ENCODE results near the gene FAR2. TPM values are rescaled to one million over a fixed set of nuclear protein-coding genes. Genes with fewer than 3 reads are reported as not detected.
A peak's percentile ranks its signal among the peaks of the same experiment; 100 is the strongest.

Gene FAR2
- 1 to 10 TPM in 1 of 2 donors, under 1 TPM in 1; 0.92 to 1.5 TPM for polyA plus RNA-seq

- H3K27ac ChIP-seq (ENCODE audit: low read depth in 2 of 2, low read length in 1 of 2): peak within 1 kb of the TSS; percentile 60 to 85
- no peaks in the 10 kb centered on the region for H3K9me3 ChIP-seq (ENCODE audit: control insufficient read depth in 2 of 2, insufficient read depth in 1 of 2, low read depth in 1 of 2, low read length in 1 of 2)
- peak within 1 kb of the TSS; percentile 52 to 73 for H3K4me3 ChIP-seq (ENCODE audit: low read depth in 1 of 2, low read length in 2 of 2)
- H3K4me1 ChIP-seq (ENCODE audit: control insufficient read depth in 2 of 2, insufficient read depth in 2 of 2, low read length in 1 of 2): peaks cover 0 to 4% of the 10 kb centered on the region in 2 donors
- no peaks in the 10 kb centered on the region for H3K27me3 ChIP-seq (ENCODE audit: control insufficient read depth in 1 of 2, insufficient read depth in 2 of 2, low read length in 2 of 2)
- 1% methylated on average over 66 of the region's 66 CpGs for WGBS, 2 donors
- no peaks in the 10 kb centered on the region for H3K36me3 ChIP-seq (ENCODE audit: control insufficient read depth in 2 of 2, insufficient read depth in 2 of 2, low read length in 1 of 2)
Measured at GRCh38 chr12:29148911-29149690, at the start of gene FAR2. TSS of gene FAR2 (plus strand) at chr12:29149278. CDS start at chr12:29270450, 121,172 bp downstream.

- WGBS, 2 donors: 35 to 39% methylated on average over 2 of the region's 2 CpGs
- Histone ChIP-seq H3K4me3 (ENCODE audit: low read depth in 1 of 2, low read length in 2 of 2) (no peak overlapping the region), H3K27ac (ENCODE audit: low read depth in 2 of 2, low read length in 1 of 2) (no peak overlapping the region), H3K9me3 (ENCODE audit: control insufficient read depth in 2 of 2, insufficient read depth in 1 of 2, low read depth in 1 of 2, low read length in 1 of 2) (no peaks in the 10 kb centered on the region), H3K36me3 (ENCODE audit: control insufficient read depth in 2 of 2, insufficient read depth in 2 of 2, low read length in 1 of 2) (no peaks in the 10 kb centered on the region), H3K4me1 (ENCODE audit: control insufficient read depth in 2 of 2, insufficient read depth in 2 of 2, low read length in 1 of 2) (no peaks in the 10 kb centered on the region), H3K27me3 (ENCODE audit: control insufficient read depth in 1 of 2, insufficient read depth in 2 of 2, low read length in 2 of 2) (no peaks in the 10 kb centered on the region)
Measured at GRCh38 chr12:29102741-29103140, 46.3 kb upstream of the FAR2 start.

GRCh38 chr12:29103539-29103974, 45.5 kb upstream of the FAR2 start:
- Histone ChIP-seq H3K27me3 (ENCODE audit: control insufficient read depth in 1 of 2, insufficient read depth in 2 of 2, low read length in 2 of 2) (no peaks in the 10 kb centered on the region), H3K36me3 (ENCODE audit: control insufficient read depth in 2 of 2, insufficient read depth in 2 of 2, low read length in 1 of 2) (no peaks in the 10 kb centered on the region), H3K27ac (ENCODE audit: low read depth in 2 of 2, low read length in 1 of 2) (no peak overlapping the region), H3K4me3 (ENCODE audit: low read depth in 1 of 2, low read length in 2 of 2) (no peak overlapping the region), H3K4me1 (ENCODE audit: control insufficient read depth in 2 of 2, insufficient read depth in 2 of 2, low read length in 1 of 2) (no peaks in the 10 kb centered on the region), H3K9me3 (ENCODE audit: control insufficient read depth in 2 of 2, insufficient read depth in 1 of 2, low read depth in 1 of 2, low read length in 1 of 2) (no peaks in the 10 kb centered on the region)
- WGBS, 2 donors: 63 to 77% methylated on average over 5 of the region's 5 CpGs

GRCh38 chr12:29104516-29104915, 44.6 kb upstream of the FAR2 start:
- H3K4me1 ChIP-seq (ENCODE audit: control insufficient read depth in 2 of 2, insufficient read depth in 2 of 2, low read length in 1 of 2): no peaks in the 10 kb centered on the region
- H3K4me3 ChIP-seq (ENCODE audit: low read depth in 1 of 2, low read length in 2 of 2): no peak overlapping the region
- no peaks in the 10 kb centered on the region for H3K9me3 ChIP-seq (ENCODE audit: control insufficient read depth in 2 of 2, insufficient read depth in 1 of 2, low read depth in 1 of 2, low read length in 1 of 2)
- H3K27ac ChIP-seq (ENCODE audit: low read depth in 2 of 2, low read length in 1 of 2): no peak overlapping the region
- H3K36me3 ChIP-seq (ENCODE audit: control insufficient read depth in 2 of 2, insufficient read depth in 2 of 2, low read length in 1 of 2): no peaks in the 10 kb centered on the region
- WGBS, 2 donors: 54 to 63% methylated on average over 2 of the region's 2 CpGs
- H3K27me3 ChIP-seq (ENCODE audit: control insufficient read depth in 1 of 2, insufficient read depth in 2 of 2, low read length in 2 of 2): no peaks in the 10 kb centered on the region

- WGBS, 2 donors: 65 to 69% methylated on average over 5 of the region's 5 CpGs
- Histone ChIP-seq H3K4me1 (ENCODE audit: control insufficient read depth in 2 of 2, insufficient read depth in 2 of 2, low read length in 1 of 2) (no peaks in the 10 kb centered on the region), H3K9me3 (ENCODE audit: control insufficient read depth in 2 of 2, insufficient read depth in 1 of 2, low read depth in 1 of 2, low read length in 1 of 2) (no peaks in the 10 kb centered on the region)
Measured at GRCh38 chr12:29110506-29111442, 38.3 kb upstream of the FAR2 start.

GRCh38 chr12:29113101-29113500, 36.0 kb upstream of the FAR2 start:
- Histone ChIP-seq H3K27me3 (ENCODE audit: control insufficient read depth in 1 of 2, insufficient read depth in 2 of 2, low read length in 2 of 2) (no peaks in the 10 kb centered on the region), H3K36me3 (ENCODE audit: control insufficient read depth in 2 of 2, insufficient read depth in 2 of 2, low read length in 1 of 2) (no peaks in the 10 kb centered on the region), H3K4me1 (ENCODE audit: control insufficient read depth in 2 of 2, insufficient read depth in 2 of 2, low read length in 1 of 2) (no peaks in the 10 kb centered on the region), H3K9me3 (ENCODE audit: control insufficient read depth in 2 of 2, insufficient read depth in 1 of 2, low read depth in 1 of 2, low read length in 1 of 2) (no peaks in the 10 kb centered on the region), H3K4me3 (ENCODE audit: low read depth in 1 of 2, low read length in 2 of 2) (no peak overlapping the region), H3K27ac (ENCODE audit: low read depth in 2 of 2, low read length in 1 of 2) (no peak overlapping the region)
- 65 to 81% methylated on average over 2 of the region's 2 CpGs for WGBS, 2 donors

More at GRCh38 chr12:29110506-29111442, 38.3 kb upstream of the FAR2 start:
- H3K4me3 ChIP-seq (ENCODE audit: low read depth in 1 of 2, low read length in 2 of 2): no peak overlapping the region
- H3K36me3 ChIP-seq (ENCODE audit: control insufficient read depth in 2 of 2, insufficient read depth in 2 of 2, low read length in 1 of 2): no peaks in the 10 kb centered on the region
- no peaks in the 10 kb centered on the region for H3K27me3 ChIP-seq (ENCODE audit: control insufficient read depth in 1 of 2, insufficient read depth in 2 of 2, low read length in 2 of 2)
- H3K27ac ChIP-seq (ENCODE audit: low read depth in 2 of 2, low read length in 1 of 2): no peak overlapping the region

- no peak overlapping the region for H3K4me3 ChIP-seq (ENCODE audit: low read depth in 1 of 2, low read length in 2 of 2)
- H3K36me3 ChIP-seq (ENCODE audit: control insufficient read depth in 2 of 2, insufficient read depth in 2 of 2, low read length in 1 of 2): no peaks in the 10 kb centered on the region
- H3K4me1 ChIP-seq (ENCODE audit: control insufficient read depth in 2 of 2, insufficient read depth in 2 of 2, low read length in 1 of 2): no peaks in the 10 kb centered on the region
- no peaks in the 10 kb centered on the region for H3K9me3 ChIP-seq (ENCODE audit: control insufficient read depth in 2 of 2, insufficient read depth in 1 of 2, low read depth in 1 of 2, low read length in 1 of 2)
- 64 to 86% methylated on average over 3 of the region's 3 CpGs for WGBS, 2 donors
- H3K27ac ChIP-seq (ENCODE audit: low read depth in 2 of 2, low read length in 1 of 2): no peak overlapping the region
- H3K27me3 ChIP-seq (ENCODE audit: control insufficient read depth in 1 of 2, insufficient read depth in 2 of 2, low read length in 2 of 2): no peaks in the 10 kb centered on the region
Measured at GRCh38 chr12:29116414-29116813, 32.7 kb upstream of the FAR2 start.

- 80 to 90% methylated on average over 1 of the region's 1 CpG for WGBS, 2 donors
- Histone ChIP-seq H3K36me3 (ENCODE audit: control insufficient read depth in 2 of 2, insufficient read depth in 2 of 2, low read length in 1 of 2) (no peaks in the 10 kb centered on the region), H3K27ac (ENCODE audit: low read depth in 2 of 2, low read length in 1 of 2) (no peak overlapping the region), H3K9me3 (ENCODE audit: control insufficient read depth in 2 of 2, insufficient read depth in 1 of 2, low read depth in 1 of 2, low read length in 1 of 2) (no peaks in the 10 kb centered on the region), H3K27me3 (ENCODE audit: control insufficient read depth in 1 of 2, insufficient read depth in 2 of 2, low read length in 2 of 2) (no peaks in the 10 kb centered on the region), H3K4me1 (ENCODE audit: control insufficient read depth in 2 of 2, insufficient read depth in 2 of 2, low read length in 1 of 2) (no peaks in the 10 kb centered on the region), H3K4me3 (ENCODE audit: low read depth in 1 of 2, low read length in 2 of 2) (no peak overlapping the region)
Measured at GRCh38 chr12:29131539-29131938, 17.5 kb upstream of the FAR2 start.

- Histone ChIP-seq H3K4me1 (ENCODE audit: control insufficient read depth in 2 of 2, insufficient read depth in 2 of 2, low read length in 1 of 2) (no peaks in the 10 kb centered on the region), H3K27ac (ENCODE audit: low read depth in 2 of 2, low read length in 1 of 2) (no peak overlapping the region), H3K36me3 (ENCODE audit: control insufficient read depth in 2 of 2, insufficient read depth in 2 of 2, low read length in 1 of 2) (no peaks in the 10 kb centered on the region), H3K9me3 (ENCODE audit: control insufficient read depth in 2 of 2, insufficient read depth in 1 of 2, low read depth in 1 of 2, low read length in 1 of 2) (no peaks in the 10 kb centered on the region), H3K27me3 (ENCODE audit: control insufficient read depth in 1 of 2, insufficient read depth in 2 of 2, low read length in 2 of 2) (no peaks in the 10 kb centered on the region), H3K4me3 (ENCODE audit: low read depth in 1 of 2, low read length in 2 of 2) (no peak overlapping the region)
- WGBS, 2 donors: 88% methylated on average over 6 of the region's 6 CpGs
Measured at GRCh38 chr12:29132316-29132715, 16.8 kb upstream of the FAR2 start.
